AG09319 (cell line): ENCODE data around the gene LIG4.

Experiments
- DNase-seq: peaks from one replicate; pipeline ENCODE4 v3.0.0-alpha.2; 2010; ENCODE audit warnings: low read depth; ENCODE audit errors: extremely low read depth
- CTCF ChIP-seq: IDR thresholded peaks from 2 replicates; pipeline ENCODE4 v1.5.1; 2011; ENCODE audit warnings: low read depth, mild to moderate bottlenecking, inconsistent platforms, low read length, moderate library complexity

The LIG4 gene

GRCh38 chr13:108215436-108215835 lies at the start of gene LIG4:
Gene LIG4 (minus strand): TSS chr13:108215536. CDS start chr13:108211268, 4,268 bp downstream.
- peak; percentile 84 for DNase-seq
- no peak for TF ChIP-seq CTCF

DNA sequence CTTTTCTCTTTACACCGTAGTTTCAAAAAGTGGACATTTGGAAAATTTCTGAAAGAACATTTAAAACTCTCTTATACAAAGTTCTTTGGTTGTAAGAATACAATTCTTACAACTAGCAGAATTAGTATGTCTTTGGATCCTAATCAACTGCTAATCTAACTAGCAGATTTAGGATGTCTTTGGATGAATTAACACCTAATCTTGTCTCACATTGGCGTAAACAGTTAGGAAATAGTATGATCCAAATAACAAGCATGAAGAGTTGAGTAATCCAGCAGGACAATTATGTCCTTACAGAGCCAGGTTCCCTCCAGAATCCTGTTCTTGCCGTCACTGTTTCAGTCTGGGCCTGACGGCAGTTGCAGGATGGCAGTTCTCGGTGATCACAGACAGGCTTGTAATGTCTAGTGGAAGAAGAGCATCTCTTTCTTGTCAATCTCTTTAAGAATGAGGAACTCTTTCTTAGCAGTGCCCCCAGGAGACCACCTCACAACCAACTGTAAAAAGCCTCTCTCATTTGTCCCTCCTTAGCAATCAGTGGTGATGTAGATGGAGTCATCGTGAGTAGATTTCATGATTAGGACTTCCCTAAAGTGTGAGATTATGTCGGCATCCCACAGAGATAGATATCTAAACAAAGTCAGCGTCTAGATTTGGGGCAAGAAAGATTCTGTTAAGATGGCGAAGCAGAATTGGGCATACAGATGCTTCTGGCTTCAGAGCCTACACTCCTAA lies 48.5 kb upstream of the LIG4 start:
- no peak for DNase-seq
- no peak for TF ChIP-seq CTCF

GRCh38 chr13:108257248-108257647 lies 41.9 kb upstream of the LIG4 start:
- no peak for DNase-seq
- TF ChIP-seq CTCF, result no peak

GRCh38 chr13:108249150-108249549 lies 33.8 kb upstream of the LIG4 start:
- TF ChIP-seq CTCF, result no peak
- DNase-seq, result no peak

- DNase-seq, result no peak
- no peak for TF ChIP-seq CTCF
These were observed 15.0 kb upstream of the LIG4 start for GRCh38 chr13:108230377-108230776.

DNA sequence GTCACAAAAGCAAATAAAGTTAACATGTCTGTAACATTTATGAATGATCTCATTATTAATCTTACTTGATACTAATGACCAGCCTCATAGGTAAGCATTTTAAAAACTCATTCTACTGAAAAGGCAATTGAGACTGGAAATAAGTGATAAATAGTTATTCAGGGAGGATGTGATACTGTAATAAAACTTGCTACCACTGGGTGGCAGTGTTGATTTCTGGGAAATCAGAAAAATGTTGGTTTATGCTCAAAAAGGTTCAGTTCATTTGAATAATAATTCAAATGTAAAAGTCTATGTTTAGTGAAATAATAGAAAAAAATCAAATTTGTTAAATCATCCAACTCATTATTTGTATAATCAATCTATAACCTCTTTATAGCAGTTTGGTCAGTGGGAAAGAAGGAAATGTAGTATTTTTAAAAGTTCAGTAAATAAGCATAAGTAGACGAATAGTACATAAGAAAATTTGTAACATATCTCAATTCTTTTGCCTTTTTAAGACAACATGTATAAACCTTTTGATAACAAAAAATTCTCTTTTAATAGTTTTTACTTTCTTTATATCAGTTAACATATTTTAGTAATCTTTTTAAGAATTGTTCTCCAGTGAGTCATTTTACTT lies 12.4 kb upstream of the LIG4 start:
- TF ChIP-seq CTCF, result peak; percentile 71
- DNase-seq, result no peak

DNA sequence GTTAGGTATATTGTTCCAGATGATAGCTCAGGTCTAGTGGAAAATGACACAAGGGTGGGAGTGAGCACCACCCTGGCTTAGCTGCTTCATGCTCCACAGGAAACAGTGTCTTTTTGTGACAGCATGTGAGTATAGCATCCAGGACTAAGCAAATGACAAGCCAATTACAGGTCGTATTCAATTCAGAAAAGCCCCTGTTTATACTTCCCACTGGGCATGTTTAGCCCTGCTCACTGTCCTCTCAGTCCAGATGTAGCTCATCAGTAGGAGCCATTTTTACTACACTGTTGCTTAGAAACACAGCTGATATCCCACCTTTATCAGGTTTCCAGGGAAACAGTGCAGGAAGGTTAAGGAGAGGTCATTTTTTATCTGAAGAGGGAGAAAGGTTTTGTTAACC lies 10.8 kb upstream of the LIG4 start:
- DNase-seq, result no peak
- TF ChIP-seq CTCF, result no peak
